Measurements from ENCODE around the gene ARCN1.

DNA sequence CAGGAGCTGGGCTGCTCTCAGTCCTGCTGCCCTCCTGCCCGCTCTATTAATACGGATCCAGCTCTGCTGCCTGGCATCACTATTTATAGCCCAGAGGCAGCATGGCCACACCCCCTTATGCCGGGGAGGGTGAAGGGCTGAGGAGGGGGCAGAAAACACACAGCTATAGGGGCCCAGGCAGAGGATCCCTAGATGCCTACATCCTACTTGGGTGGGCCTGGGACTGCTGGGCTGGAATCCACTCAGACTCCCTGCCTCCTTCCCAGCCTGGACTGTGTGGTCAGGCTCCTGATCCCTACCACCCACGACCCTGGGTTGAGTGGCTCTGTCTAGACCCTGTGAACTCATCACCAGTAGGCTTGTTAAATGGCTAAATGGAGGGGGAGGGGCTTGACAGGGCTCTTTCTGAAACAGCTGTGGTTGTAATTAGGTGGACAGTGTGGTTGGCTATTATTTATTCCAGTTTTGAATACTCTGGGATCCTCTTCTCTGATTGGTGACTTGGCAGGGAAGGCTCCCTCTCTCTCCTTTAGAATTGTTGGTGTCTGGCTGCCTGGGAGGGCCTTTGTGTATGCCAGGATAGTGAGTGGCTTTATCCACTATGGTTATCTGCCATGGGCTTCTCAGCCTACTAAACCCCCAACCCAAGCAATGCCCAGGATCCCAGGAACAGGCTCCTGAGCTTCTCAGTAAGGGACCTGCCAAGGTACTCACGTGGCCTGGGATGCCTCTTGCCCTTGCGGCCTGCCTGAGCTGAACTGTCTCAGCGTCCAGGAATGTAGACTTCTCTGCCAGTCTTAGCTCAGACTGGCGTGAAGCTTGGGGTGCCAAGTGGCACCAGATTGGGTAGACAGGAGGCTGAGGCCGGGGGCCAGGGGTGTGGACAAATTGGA, 50.4 kb downstream of the ARCN1 start:
- TF ChIP-seq EP300 (IDR thresholded peaks at IDR 0.05) = no peak
- TF ChIP-seq, protein P1, sequence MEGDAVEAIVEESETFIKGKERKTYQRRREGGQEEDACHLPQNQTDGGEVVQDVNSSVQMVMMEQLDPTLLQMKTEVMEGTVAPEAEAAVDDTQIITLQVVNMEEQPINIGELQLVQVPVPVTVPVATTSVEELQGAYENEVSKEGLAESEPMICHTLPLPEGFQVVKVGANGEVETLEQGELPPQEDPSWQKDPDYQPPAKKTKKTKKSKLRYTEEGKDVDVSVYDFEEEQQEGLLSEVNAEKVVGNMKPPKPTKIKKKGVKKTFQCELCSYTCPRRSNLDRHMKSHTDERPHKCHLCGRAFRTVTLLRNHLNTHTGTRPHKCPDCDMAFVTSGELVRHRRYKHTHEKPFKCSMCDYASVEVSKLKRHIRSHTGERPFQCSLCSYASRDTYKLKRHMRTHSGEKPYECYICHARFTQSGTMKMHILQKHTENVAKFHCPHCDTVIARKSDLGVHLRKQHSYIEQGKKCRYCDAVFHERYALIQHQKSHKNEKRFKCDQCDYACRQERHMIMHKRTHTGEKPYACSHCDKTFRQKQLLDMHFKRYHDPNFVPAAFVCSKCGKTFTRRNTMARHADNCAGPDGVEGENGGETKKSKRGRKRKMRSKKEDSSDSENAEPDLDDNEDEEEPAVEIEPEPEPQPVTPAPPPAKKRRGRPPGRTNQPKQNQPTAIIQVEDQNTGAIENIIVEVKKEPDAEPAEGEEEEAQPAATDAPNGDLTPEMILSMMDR (IDR thresholded peaks at IDR 0.05) = no peak

Measured in upper lobe of left lung (tissue), 4 donors.